ENCODE data around the gene EPHB1.

Gene EPHB1

DNA sequence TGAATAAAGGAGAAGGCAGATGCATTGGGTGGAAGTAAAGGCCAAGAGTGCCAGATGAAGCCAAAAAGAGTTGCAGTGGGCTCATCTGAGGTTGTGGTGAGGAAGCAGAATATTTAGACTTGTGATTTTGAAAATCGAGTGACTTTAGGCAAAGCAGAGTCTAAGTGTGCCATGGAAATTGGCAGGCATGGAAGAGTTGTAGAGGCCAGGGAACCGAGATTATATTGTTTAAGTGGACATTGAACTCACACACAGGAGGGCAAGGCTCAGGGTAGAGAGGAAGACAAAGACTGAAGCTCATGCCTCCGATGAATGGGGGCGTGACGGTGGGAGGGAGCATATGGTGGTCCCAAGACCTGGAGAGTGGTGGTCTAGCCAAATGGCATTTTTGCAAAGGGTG, 347.5 kb downstream of the EPHB1 start:
- no peaks in the 10 kb centered on the region for H3K27me3 ChIP-seq (ENCODE audit: insufficient read depth, poor library complexity, severe bottlenecking)

DNA sequence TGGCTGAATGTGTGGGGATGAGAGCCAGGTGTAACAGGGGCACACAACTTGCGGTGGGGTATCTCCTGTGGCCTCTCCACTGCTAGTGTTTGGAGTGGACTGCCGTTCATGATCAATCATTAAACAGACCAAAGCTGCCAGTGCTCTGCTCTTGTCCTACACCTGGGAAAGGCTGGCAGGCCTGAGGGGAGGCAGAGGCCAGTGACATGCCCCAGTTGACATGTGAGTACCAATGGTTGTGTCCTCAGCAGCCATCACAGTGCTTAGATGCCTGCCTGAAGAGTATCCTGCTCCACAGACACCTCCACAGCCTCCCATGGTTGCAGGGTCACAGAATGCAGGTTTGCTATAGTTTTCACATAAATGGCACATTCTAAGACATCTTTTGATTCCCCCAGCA, 348.4 kb downstream of the EPHB1 start:
- no peaks in the 10 kb centered on the region for H3K4me1 ChIP-seq (ENCODE audit: insufficient read depth, poor library complexity, severe bottlenecking)
- TF ChIP-seq, protein P1, sequence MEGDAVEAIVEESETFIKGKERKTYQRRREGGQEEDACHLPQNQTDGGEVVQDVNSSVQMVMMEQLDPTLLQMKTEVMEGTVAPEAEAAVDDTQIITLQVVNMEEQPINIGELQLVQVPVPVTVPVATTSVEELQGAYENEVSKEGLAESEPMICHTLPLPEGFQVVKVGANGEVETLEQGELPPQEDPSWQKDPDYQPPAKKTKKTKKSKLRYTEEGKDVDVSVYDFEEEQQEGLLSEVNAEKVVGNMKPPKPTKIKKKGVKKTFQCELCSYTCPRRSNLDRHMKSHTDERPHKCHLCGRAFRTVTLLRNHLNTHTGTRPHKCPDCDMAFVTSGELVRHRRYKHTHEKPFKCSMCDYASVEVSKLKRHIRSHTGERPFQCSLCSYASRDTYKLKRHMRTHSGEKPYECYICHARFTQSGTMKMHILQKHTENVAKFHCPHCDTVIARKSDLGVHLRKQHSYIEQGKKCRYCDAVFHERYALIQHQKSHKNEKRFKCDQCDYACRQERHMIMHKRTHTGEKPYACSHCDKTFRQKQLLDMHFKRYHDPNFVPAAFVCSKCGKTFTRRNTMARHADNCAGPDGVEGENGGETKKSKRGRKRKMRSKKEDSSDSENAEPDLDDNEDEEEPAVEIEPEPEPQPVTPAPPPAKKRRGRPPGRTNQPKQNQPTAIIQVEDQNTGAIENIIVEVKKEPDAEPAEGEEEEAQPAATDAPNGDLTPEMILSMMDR (IDR thresholded peaks at IDR 0.05; ENCODE audit: poor library complexity, severe bottlenecking), result no peak

More for the DNA sequence above, 347.5 kb downstream of the EPHB1 start:
- Histone ChIP-seq H3K9me3 (ENCODE audit: severe bottlenecking) (no peaks in the 10 kb centered on the region), H3K4me1 (ENCODE audit: insufficient read depth, poor library complexity, severe bottlenecking) (no peaks in the 10 kb centered on the region), H3K36me3 (ENCODE audit: low read depth) (no peaks in the 10 kb centered on the region), H3K4me3 (ENCODE audit: severe bottlenecking) (no peak overlapping the region), H3K27ac (ENCODE audit: poor library complexity, severe bottlenecking) (no peak overlapping the region)
- TF ChIP-seq, protein P1 (IDR thresholded peaks at IDR 0.05; ENCODE audit: poor library complexity, severe bottlenecking), result no peak
- DNase-seq (ENCODE audit: low spot score) (no peak), ATAC-seq (ENCODE audit: low read depth) (no peak)

DNA sequence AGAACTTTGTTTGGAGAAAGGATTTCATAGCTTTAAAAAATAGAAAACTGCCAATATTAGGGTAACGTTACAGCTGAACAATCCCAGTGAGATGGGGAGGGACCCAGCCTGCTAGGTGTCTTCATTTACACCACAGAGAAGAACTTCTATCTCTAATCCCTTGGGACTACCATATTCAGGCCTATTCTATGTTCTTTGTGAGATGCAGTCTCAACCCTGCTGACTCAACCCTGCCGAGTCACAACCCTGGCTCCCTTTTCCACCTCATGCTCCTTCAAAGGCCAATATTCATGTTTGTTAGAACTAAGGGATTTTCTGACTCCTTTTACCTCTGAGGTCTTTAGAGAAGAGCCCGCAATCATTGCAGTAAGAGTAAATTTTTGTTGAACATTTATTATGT, 350.5 kb downstream of the EPHB1 start:
- DNase-seq (ENCODE audit: low spot score) (no peak), ATAC-seq (ENCODE audit: low read depth) (no peak)
- no peaks in the 10 kb centered on the region for H3K27me3 ChIP-seq (ENCODE audit: insufficient read depth, poor library complexity, severe bottlenecking)
- H3K4me1 ChIP-seq (ENCODE audit: insufficient read depth, poor library complexity, severe bottlenecking), result no peaks in the 10 kb centered on the region
- no peaks in the 10 kb centered on the region for H3K9me3 ChIP-seq (ENCODE audit: severe bottlenecking)
- H3K4me3 ChIP-seq (ENCODE audit: severe bottlenecking), result no peak overlapping the region
- H3K36me3 ChIP-seq (ENCODE audit: low read depth), result no peaks in the 10 kb centered on the region
- H3K27ac ChIP-seq (ENCODE audit: poor library complexity, severe bottlenecking), result no peak overlapping the region
- TF ChIP-seq, protein P1 (IDR thresholded peaks at IDR 0.05; ENCODE audit: poor library complexity, severe bottlenecking), result no peak

More for the DNA sequence above, 348.4 kb downstream of the EPHB1 start:
- no peak for ATAC-seq (ENCODE audit: low read depth)
- no peak for DNase-seq (ENCODE audit: low spot score)
- H3K36me3 ChIP-seq (ENCODE audit: low read depth), result no peaks in the 10 kb centered on the region
- H3K4me3 ChIP-seq (ENCODE audit: severe bottlenecking), result no peak overlapping the region
- no peak overlapping the region for H3K27ac ChIP-seq (ENCODE audit: poor library complexity, severe bottlenecking)
- no peaks in the 10 kb centered on the region for H3K9me3 ChIP-seq (ENCODE audit: severe bottlenecking)
- no peaks in the 10 kb centered on the region for H3K27me3 ChIP-seq (ENCODE audit: insufficient read depth, poor library complexity, severe bottlenecking)

DNA sequence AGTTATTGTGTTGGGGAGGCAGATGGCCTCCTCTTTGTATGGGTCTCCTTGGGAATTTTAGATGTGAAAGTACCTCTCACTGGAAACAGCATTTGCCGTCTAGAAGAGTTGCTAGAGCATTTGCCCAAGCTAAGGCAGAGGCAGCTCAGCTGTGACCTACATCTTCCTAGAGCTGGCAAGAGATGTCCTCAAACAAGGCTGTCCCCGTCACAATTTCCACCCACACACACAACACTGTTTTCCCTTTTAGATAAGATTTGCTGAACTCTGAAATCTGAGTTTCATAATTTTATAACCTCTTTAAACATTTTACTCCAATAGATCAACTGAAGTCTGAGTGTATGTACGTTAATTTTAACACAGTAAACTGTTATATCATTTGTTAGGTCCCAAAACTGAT, 352.6 kb downstream of the EPHB1 start:
- Histone ChIP-seq H3K4me3 (ENCODE audit: severe bottlenecking) (no peak overlapping the region), H3K4me1 (ENCODE audit: insufficient read depth, poor library complexity, severe bottlenecking) (no peaks in the 10 kb centered on the region), H3K27me3 (ENCODE audit: insufficient read depth, poor library complexity, severe bottlenecking) (no peaks in the 10 kb centered on the region), H3K9me3 (ENCODE audit: severe bottlenecking) (no peaks in the 10 kb centered on the region), H3K27ac (ENCODE audit: poor library complexity, severe bottlenecking) (no peak overlapping the region), H3K36me3 (ENCODE audit: low read depth) (no peaks in the 10 kb centered on the region)
- no peak for ATAC-seq (ENCODE audit: low read depth)
- DNase-seq (ENCODE audit: low spot score), result no peak
- TF ChIP-seq, protein P1 (IDR thresholded peaks at IDR 0.05; ENCODE audit: poor library complexity, severe bottlenecking), result no peak

DNA sequence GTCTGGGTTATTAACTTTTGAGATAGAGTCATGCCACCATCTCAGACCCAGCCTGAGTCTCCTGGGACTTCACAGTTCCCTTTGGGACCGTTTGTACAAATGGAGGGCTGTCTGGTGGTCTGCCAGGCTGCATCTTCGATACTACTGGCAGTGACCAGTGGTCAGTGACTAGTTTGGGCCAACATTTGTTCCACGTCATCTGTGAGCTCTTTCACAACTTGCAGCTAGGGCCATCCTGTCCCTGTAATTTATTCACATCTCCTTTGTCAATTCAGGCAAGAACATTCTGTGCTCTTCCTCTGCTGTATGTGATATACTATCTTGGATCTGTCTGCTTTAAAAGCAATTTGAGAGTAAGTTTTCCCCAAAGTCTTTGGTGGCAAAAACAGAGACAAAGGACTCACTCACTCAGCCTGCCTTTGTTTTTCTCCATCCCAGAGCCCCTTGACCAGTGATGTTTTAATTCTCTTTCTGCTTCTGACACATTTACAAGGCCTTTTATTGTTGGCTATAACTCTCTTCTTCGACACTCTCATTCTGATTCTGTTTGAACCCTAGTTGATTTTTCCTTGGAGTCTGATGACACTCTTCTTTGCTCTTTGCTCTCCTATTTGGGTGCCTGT, 353.4 kb downstream of the EPHB1 start:
- H3K9me3 ChIP-seq (ENCODE audit: severe bottlenecking), result no peaks in the 10 kb centered on the region
- TF ChIP-seq, protein P1 (IDR thresholded peaks at IDR 0.05; ENCODE audit: poor library complexity, severe bottlenecking), result no peak
- H3K27ac ChIP-seq (ENCODE audit: poor library complexity, severe bottlenecking), result no peak overlapping the region
- no peaks in the 10 kb centered on the region for H3K27me3 ChIP-seq (ENCODE audit: insufficient read depth, poor library complexity, severe bottlenecking)
- H3K36me3 ChIP-seq (ENCODE audit: low read depth), result no peaks in the 10 kb centered on the region
- H3K4me3 ChIP-seq (ENCODE audit: severe bottlenecking), result no peak overlapping the region
- H3K4me1 ChIP-seq (ENCODE audit: insufficient read depth, poor library complexity, severe bottlenecking), result no peaks in the 10 kb centered on the region
- no peak for DNase-seq (ENCODE audit: low spot score)
- ATAC-seq (ENCODE audit: low read depth), result no peak
